ENCODE results near the gene COQ10A. TPM values are rescaled to one million over a fixed set of nuclear protein-coding genes. Genes with fewer than 3 reads are reported as not detected.

The COQ10A gene
- polyA plus RNA-seq, 1 donor (not counting 4 experiments of a cell fraction or from before 2014, with no cell fraction given), result 11.6 TPM

- Histone ChIP-seq H3K9me1 (ENCODE audit: control insufficient read depth, extremely low read depth, insufficient read depth, low read length) (no peaks in the 10 kb centered on the region), H3K79me2 (ENCODE audit: control insufficient read depth, insufficient read depth, low read length) (no peaks in the 10 kb centered on the region), H3K4me2 (ENCODE audit: control insufficient read depth, extremely low read depth, insufficient read depth, low read depth, low read length) (no peak overlapping the region), H3K4me3 (ENCODE audit: control insufficient read depth in 2 of 3, extremely low read depth in 1 of 3, insufficient read depth in 2 of 3, low read depth in 1 of 3, low read length in 3 of 3) (no peak overlapping the region), H3K36me3 (ENCODE audit: control insufficient read depth in 2 of 2, extremely low read depth in 1 of 2, insufficient read depth in 2 of 2, low read length in 2 of 2) (peaks cover 0 to under 1% of the 10 kb centered on the region in 2 experiments), H3K27me3 (ENCODE audit: control insufficient read depth, extremely low read depth, insufficient read depth, low read length) (no peaks in the 10 kb centered on the region), H3K4me1 (ENCODE audit: control insufficient read depth, extremely low read depth, insufficient read depth, low read length) (no peaks in the 10 kb centered on the region), H3K9me3 (ENCODE audit: control insufficient read depth, low read depth, low read length) (no peaks in the 10 kb centered on the region), H4K20me1 (ENCODE audit: control insufficient read depth, extremely low read depth, insufficient read depth, low read length) (no peaks in the 10 kb centered on the region), H2AFZ (ENCODE audit: control insufficient read depth, low read length) (no peak overlapping the region), H3K27ac (ENCODE audit: control insufficient read depth, insufficient read depth, low read length) (no peak overlapping the region), H3K9ac (ENCODE audit: control insufficient read depth, extremely low read depth, insufficient read depth, low read length) (no peak overlapping the region)
- no peak for FAIRE-seq
- no peak for TF ChIP-seq CTCF (optimal IDR thresholded peaks at IDR 0.05 in 1 of 3, IDR thresholded peaks at IDR 0.05 in 1 of 3, conservative IDR thresholded peaks at IDR 0.05 in 1 of 3; ENCODE audit: extremely low read depth in 1 of 3, insufficient read depth in 2 of 3, low read length in 3 of 3)
- no peak for TF ChIP-seq EZH2 (IDR thresholded peaks at IDR 0.05; ENCODE audit: low read length)
- no peak for DNase-seq (ENCODE audit: low read depth, low spot score)
- dilution Hi-C loops (cut with MboI; ENCODE audit: extremely low pct_ligation_motif_present, low sequenced_read_pairs), result no loop called here
Observed at GRCh38 chr12:56231184-56231582, 35.6 kb upstream of the COQ10A start.

GRCh38 chr12:56234746-56235436 lies 31.9 kb upstream of the COQ10A start:
- dilution Hi-C loops (cut with MboI; ENCODE audit: extremely low pct_ligation_motif_present, low sequenced_read_pairs), result no loop called here
- DNase-seq (ENCODE audit: low read depth, low spot score), result no peak

More at GRCh38 chr12:56234746-56235436, 31.9 kb upstream of the COQ10A start:
- Histone ChIP-seq H3K4me3 (ENCODE audit: control insufficient read depth in 2 of 3, extremely low read depth in 1 of 3, insufficient read depth in 2 of 3, low read depth in 1 of 3, low read length in 3 of 3) (no peak overlapping the region), H3K9ac (ENCODE audit: control insufficient read depth, extremely low read depth, insufficient read depth, low read length) (no peak overlapping the region), H3K4me1 (ENCODE audit: control insufficient read depth, extremely low read depth, insufficient read depth, low read length) (no peaks in the 10 kb centered on the region), H2AFZ (ENCODE audit: control insufficient read depth, low read length) (no peak overlapping the region), H3K4me2 (ENCODE audit: control insufficient read depth, extremely low read depth, insufficient read depth, low read depth, low read length) (no peak overlapping the region), H3K36me3 (ENCODE audit: control insufficient read depth in 2 of 2, extremely low read depth in 1 of 2, insufficient read depth in 2 of 2, low read length in 2 of 2) (peaks cover 4 to 15% of the 10 kb centered on the region in 2 experiments), H4K20me1 (ENCODE audit: control insufficient read depth, extremely low read depth, insufficient read depth, low read length) (no peaks in the 10 kb centered on the region), H3K9me3 (ENCODE audit: control insufficient read depth, low read depth, low read length) (no peaks in the 10 kb centered on the region), H3K27ac (ENCODE audit: control insufficient read depth, insufficient read depth, low read length) (no peak overlapping the region), H3K9me1 (ENCODE audit: control insufficient read depth, extremely low read depth, insufficient read depth, low read length) (no peaks in the 10 kb centered on the region), H3K27me3 (ENCODE audit: control insufficient read depth, extremely low read depth, insufficient read depth, low read length) (no peaks in the 10 kb centered on the region), H3K79me2 (ENCODE audit: control insufficient read depth, insufficient read depth, low read length) (no peaks in the 10 kb centered on the region)
- no peak for FAIRE-seq
- no peak for TF ChIP-seq EZH2 (IDR thresholded peaks at IDR 0.05; ENCODE audit: low read length)
- no peak for TF ChIP-seq CTCF (optimal IDR thresholded peaks at IDR 0.05 in 1 of 3, IDR thresholded peaks at IDR 0.05 in 1 of 3, conservative IDR thresholded peaks at IDR 0.05 in 1 of 3; ENCODE audit: extremely low read depth in 1 of 3, insufficient read depth in 2 of 3, low read length in 3 of 3)
